ENCODE data around the gene RETSAT.
"Not testable (repeated sequence)": the region's sequence is repeated elsewhere in the genome, so short reads cannot be mapped to it uniquely, and the experiment has no call there.

Gene RETSAT

DNA sequence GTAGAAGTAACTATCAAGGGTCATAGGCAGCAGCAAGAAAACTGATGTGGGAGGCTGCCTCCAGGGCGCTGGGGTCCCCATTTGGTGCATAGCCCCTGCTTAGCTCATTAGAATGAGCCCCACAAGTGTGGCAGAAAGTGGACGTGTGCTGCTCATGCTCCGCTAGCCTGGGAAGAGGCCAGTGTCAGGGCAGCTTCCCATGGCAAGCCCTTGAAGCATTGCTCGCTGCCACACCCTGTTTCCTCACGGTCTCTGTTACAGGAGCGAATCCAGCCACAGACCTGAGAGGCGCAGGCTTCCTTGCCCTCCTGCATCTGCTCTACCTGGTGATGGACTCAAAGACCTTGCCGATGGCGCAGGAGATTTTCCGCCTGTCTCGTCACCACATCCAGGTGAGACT, 22.8 kb upstream of the RETSAT start:
- no peaks in the 10 kb centered on the region for H3K27me3 ChIP-seq (replicated peaks; ENCODE audit: control insufficient read depth, insufficient read depth, low read length)
- peaks cover 2% of the 10 kb centered on the region for H3K36me3 ChIP-seq (ENCODE audit: control insufficient read depth, insufficient read depth, low read length)
- no peak for DNase-seq (ENCODE audit: extremely low read depth, insufficient read length)
- TF ChIP-seq CTCF (IDR thresholded peaks at IDR 0.05; ENCODE audit: insufficient read depth, low read length, poor library complexity, severe bottlenecking) = no peak
- no peak overlapping the region for H3K4me3 ChIP-seq (replicated peaks; ENCODE audit: low read depth, low read length)

DNA sequence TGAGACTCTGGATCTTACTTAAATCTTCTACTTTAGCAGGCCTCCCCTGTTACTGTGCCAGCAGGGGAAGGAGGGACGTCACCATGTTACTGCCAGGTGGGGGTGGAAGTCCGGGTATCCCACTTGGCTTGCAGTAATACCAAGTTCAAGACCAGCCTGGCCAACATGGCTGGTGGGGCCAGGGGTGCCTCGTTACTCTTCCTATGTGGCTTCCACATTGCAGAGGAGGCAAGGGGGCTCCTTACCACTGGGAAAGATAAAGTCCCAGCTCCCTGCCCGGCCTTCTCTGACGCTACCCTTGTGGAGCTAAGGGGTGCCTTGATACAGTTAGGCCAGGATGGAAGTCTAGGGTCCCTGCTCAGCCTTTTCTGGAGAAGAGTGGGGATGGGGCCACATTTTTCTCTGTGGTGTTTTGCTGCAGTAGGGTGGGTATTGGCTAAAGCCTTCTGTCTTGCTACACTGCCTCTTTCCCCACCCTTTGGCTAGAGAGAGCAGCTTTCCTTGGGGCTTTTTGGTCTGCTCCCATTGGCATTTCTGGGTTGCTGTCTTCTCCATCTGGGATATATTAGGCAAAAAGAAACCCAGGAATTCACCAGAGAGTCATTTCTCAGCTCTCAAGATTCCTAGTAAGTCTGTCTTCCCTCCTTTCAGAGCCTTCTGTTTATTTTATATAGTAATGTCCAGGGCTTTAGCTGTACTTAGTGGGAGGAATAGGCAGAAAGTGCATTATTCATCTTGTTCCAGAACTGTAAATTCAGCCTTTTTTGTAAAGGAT, 22.1 kb upstream of the RETSAT start:
- H3K36me3 ChIP-seq (ENCODE audit: control insufficient read depth, insufficient read depth, low read length) = peaks cover 2% of the 10 kb centered on the region
- no peak for TF ChIP-seq CTCF (IDR thresholded peaks at IDR 0.05; ENCODE audit: insufficient read depth, low read length, poor library complexity, severe bottlenecking)
- H3K4me3 ChIP-seq (replicated peaks; ENCODE audit: low read depth, low read length) = no peak overlapping the region
- no peaks in the 10 kb centered on the region for H3K27me3 ChIP-seq (replicated peaks; ENCODE audit: control insufficient read depth, insufficient read depth, low read length)
- DNase-seq (ENCODE audit: extremely low read depth, insufficient read length) = no peak

DNA sequence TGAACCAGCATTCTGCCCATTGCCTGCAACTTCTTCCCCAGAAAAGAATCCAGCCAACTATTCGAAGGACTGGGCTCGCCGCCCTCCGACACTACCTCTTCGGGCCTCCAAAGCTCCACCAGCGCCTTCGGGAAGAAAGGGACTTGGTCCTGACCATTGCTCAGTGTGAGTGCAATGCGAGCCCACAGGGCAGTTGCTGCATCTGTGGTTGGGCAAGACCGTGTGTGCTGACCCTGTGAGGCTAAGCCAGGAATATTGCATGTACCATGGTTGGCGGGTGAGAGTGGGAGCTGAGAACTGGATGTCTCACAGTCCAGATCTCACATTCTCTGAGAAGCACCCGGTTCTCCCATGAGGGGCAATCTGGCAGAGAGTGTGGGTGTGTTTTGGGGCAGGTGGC, 16.7 kb upstream of the RETSAT start:
- Histone ChIP-seq H3K4me3 (replicated peaks; ENCODE audit: low read depth, low read length) (no peak overlapping the region), H3K27me3 (replicated peaks; ENCODE audit: control insufficient read depth, insufficient read depth, low read length) (no peaks in the 10 kb centered on the region), H3K36me3 (ENCODE audit: control insufficient read depth, insufficient read depth, low read length) (peaks cover 7% of the 10 kb centered on the region)
- no peak for DNase-seq (ENCODE audit: extremely low read depth, insufficient read length)
- no peak for TF ChIP-seq CTCF (IDR thresholded peaks at IDR 0.05; ENCODE audit: insufficient read depth, low read length, poor library complexity, severe bottlenecking)

- DNase-seq (ENCODE audit: extremely low read depth, insufficient read length) = no peak
- Histone ChIP-seq H3K4me3 (replicated peaks; ENCODE audit: low read depth, low read length) (no peak overlapping the region), H3K36me3 (ENCODE audit: control insufficient read depth, insufficient read depth, low read length) (peaks cover 8% of the 10 kb centered on the region), H3K27me3 (replicated peaks; ENCODE audit: control insufficient read depth, insufficient read depth, low read length) (no peaks in the 10 kb centered on the region)
- TF ChIP-seq CTCF (IDR thresholded peaks at IDR 0.05; ENCODE audit: insufficient read depth, low read length, poor library complexity, severe bottlenecking) = no peak
Measured at GRCh38 chr2:85369500-85369899, 15.2 kb upstream of the RETSAT start.

DNA sequence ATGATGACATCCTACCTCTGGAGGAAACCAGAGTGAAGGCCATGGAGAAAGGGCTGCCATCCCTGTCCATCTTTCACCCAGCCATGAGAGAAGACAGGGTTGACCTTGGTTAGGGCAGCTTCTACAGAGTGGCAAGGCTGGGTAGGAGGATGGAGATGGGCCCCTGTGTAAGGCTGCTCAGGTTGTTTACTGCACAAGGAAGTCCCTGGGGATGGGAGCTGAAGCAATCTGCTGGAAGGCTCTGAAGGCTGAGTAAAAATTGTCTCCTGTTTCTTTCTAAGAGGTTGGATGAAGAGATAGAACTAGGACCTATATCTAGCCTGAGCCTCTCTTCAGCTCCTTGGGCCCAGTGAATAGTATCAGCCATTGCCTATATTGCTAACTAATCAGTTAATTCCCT, 14.6 kb upstream of the RETSAT start:
- Histone ChIP-seq H3K4me3 (replicated peaks; ENCODE audit: low read depth, low read length) (no peak overlapping the region), H3K27me3 (replicated peaks; ENCODE audit: control insufficient read depth, insufficient read depth, low read length) (no peaks in the 10 kb centered on the region), H3K36me3 (ENCODE audit: control insufficient read depth, insufficient read depth, low read length) (peaks cover 8% of the 10 kb centered on the region)
- DNase-seq (ENCODE audit: extremely low read depth, insufficient read length) = no peak
- TF ChIP-seq CTCF (IDR thresholded peaks at IDR 0.05; ENCODE audit: insufficient read depth, low read length, poor library complexity, severe bottlenecking) = no peak

DNA sequence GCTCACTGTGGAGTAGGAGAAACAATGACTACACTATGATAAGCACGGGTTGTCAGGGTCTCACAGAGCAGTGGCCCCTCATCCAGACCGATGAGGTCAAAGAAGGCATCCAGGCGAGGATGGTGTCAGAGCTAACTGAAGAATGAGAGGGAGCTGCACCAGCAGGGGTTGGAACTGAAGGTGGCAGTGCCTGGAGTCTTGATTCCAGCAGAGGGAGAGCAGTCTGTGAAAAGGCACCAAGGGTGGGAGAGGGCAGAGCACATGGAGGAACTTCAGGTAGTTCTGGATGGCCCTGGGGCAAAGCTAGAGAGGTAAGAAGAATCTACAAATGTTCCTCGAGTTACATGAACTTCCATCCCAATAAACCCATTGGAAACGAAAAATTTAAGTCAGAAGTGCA, 12.9 kb upstream of the RETSAT start:
- Histone ChIP-seq H3K27me3 (replicated peaks; ENCODE audit: control insufficient read depth, insufficient read depth, low read length) (no peaks in the 10 kb centered on the region), H3K36me3 (ENCODE audit: control insufficient read depth, insufficient read depth, low read length) (peaks cover 8% of the 10 kb centered on the region), H3K4me3 (replicated peaks; ENCODE audit: low read depth, low read length) (no peak overlapping the region)
- no peak for TF ChIP-seq CTCF (IDR thresholded peaks at IDR 0.05; ENCODE audit: insufficient read depth, low read length, poor library complexity, severe bottlenecking)
- DNase-seq (ENCODE audit: extremely low read depth, insufficient read length) = no peak

DNA sequence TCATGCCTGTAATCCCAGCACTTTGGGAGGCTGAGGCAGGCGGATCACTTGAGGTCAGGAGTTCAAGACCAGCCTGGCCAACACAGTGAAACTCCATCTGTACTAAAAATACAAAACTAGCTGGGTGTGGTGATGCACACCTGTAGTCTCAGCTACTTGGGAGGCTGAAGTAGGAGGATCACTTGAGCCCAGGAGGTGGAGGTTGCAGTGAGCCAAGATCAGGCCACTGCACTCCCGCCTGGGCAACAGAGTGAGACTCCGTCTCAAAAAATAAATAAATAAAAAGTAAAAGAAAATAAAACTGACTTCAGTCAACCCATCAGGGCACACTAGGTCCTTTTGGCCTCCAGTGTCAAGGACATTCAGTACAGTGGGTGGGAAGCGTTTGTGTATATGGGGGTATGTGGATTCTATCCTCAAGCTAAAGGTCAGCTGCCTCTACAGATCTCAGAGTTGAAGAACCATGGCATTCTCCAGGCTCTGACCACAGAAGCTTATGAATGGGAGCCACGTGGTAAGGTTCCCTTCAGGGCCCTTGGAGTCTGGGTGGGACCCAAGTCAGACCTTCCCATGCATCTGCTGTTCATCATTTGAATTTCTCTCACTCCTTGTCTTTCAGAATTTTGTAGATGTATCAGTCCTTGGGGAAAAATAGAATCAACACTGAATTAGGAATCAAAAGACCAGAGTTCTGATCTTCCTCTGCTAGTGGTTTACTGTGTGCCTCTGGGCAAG, 8.5 kb upstream of the RETSAT start:
- not testable (repeated sequence) for H3K36me3 ChIP-seq (ENCODE audit: control insufficient read depth, insufficient read depth, low read length); H3K27me3 ChIP-seq (replicated peaks; ENCODE audit: control insufficient read depth, insufficient read depth, low read length); DNase-seq (ENCODE audit: extremely low read depth, insufficient read length); H3K4me3 ChIP-seq (replicated peaks; ENCODE audit: low read depth, low read length)

All from GM06990 (cell line).